Measurements from ENCODE around the gene INPP1. TPM values are rescaled to one million over a fixed set of nuclear protein-coding genes. Genes with fewer than 3 reads are reported as not detected.

Gene INPP1
- total and polyA plus RNA-seq, 2 of the 8 experiments (the other 6 are each of a cell fraction or from before 2014, with no cell fraction given), result 0.88 to 3.0 TPM

DNA sequence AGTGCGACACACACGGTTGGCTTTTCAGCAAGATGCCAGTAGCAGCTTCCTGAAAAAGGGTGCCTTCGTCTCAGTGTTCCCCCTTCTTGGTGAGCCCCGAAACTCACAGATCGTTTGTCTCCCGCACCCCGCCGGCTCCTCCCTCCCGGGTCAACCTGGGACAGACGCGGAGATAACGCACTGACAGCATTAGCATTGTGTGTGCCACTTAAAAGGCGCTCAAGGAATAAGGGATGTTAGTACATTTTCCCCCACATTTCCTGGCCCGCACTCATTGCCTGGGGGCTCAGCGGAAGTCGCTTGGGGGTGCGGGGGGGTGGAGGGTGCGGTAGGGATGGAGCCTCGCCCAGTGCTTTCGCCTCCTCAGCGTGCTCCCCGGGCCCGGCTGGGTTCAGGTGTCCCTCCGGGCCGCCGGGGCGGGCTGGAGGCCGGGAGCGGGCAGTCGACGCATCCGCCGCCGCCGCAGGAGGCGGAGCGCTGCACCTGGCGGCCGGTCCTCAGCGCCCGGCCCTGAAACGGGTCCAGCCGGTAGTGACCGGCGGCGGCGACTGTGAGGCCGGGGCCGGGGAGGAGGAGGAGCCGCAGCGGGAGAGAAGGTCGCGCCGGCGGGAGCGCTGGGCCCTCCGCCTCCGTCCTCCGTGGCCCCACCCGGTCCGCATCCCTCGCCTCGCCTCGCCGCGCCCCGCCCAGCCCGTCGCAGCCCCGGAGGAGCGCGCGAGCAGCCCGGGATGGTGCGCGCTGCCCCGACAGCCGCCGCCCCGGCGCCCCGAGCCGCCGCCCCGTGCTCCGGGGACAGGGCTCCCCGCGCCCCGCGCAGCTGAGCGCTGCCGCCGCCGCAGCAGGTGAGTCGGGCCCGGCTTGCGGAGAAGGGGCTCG lies 64.5 kb downstream of the INPP1 start, which contains the start of gene MFSD6 (continued):
- TF ChIP-seq, protein P1, sequence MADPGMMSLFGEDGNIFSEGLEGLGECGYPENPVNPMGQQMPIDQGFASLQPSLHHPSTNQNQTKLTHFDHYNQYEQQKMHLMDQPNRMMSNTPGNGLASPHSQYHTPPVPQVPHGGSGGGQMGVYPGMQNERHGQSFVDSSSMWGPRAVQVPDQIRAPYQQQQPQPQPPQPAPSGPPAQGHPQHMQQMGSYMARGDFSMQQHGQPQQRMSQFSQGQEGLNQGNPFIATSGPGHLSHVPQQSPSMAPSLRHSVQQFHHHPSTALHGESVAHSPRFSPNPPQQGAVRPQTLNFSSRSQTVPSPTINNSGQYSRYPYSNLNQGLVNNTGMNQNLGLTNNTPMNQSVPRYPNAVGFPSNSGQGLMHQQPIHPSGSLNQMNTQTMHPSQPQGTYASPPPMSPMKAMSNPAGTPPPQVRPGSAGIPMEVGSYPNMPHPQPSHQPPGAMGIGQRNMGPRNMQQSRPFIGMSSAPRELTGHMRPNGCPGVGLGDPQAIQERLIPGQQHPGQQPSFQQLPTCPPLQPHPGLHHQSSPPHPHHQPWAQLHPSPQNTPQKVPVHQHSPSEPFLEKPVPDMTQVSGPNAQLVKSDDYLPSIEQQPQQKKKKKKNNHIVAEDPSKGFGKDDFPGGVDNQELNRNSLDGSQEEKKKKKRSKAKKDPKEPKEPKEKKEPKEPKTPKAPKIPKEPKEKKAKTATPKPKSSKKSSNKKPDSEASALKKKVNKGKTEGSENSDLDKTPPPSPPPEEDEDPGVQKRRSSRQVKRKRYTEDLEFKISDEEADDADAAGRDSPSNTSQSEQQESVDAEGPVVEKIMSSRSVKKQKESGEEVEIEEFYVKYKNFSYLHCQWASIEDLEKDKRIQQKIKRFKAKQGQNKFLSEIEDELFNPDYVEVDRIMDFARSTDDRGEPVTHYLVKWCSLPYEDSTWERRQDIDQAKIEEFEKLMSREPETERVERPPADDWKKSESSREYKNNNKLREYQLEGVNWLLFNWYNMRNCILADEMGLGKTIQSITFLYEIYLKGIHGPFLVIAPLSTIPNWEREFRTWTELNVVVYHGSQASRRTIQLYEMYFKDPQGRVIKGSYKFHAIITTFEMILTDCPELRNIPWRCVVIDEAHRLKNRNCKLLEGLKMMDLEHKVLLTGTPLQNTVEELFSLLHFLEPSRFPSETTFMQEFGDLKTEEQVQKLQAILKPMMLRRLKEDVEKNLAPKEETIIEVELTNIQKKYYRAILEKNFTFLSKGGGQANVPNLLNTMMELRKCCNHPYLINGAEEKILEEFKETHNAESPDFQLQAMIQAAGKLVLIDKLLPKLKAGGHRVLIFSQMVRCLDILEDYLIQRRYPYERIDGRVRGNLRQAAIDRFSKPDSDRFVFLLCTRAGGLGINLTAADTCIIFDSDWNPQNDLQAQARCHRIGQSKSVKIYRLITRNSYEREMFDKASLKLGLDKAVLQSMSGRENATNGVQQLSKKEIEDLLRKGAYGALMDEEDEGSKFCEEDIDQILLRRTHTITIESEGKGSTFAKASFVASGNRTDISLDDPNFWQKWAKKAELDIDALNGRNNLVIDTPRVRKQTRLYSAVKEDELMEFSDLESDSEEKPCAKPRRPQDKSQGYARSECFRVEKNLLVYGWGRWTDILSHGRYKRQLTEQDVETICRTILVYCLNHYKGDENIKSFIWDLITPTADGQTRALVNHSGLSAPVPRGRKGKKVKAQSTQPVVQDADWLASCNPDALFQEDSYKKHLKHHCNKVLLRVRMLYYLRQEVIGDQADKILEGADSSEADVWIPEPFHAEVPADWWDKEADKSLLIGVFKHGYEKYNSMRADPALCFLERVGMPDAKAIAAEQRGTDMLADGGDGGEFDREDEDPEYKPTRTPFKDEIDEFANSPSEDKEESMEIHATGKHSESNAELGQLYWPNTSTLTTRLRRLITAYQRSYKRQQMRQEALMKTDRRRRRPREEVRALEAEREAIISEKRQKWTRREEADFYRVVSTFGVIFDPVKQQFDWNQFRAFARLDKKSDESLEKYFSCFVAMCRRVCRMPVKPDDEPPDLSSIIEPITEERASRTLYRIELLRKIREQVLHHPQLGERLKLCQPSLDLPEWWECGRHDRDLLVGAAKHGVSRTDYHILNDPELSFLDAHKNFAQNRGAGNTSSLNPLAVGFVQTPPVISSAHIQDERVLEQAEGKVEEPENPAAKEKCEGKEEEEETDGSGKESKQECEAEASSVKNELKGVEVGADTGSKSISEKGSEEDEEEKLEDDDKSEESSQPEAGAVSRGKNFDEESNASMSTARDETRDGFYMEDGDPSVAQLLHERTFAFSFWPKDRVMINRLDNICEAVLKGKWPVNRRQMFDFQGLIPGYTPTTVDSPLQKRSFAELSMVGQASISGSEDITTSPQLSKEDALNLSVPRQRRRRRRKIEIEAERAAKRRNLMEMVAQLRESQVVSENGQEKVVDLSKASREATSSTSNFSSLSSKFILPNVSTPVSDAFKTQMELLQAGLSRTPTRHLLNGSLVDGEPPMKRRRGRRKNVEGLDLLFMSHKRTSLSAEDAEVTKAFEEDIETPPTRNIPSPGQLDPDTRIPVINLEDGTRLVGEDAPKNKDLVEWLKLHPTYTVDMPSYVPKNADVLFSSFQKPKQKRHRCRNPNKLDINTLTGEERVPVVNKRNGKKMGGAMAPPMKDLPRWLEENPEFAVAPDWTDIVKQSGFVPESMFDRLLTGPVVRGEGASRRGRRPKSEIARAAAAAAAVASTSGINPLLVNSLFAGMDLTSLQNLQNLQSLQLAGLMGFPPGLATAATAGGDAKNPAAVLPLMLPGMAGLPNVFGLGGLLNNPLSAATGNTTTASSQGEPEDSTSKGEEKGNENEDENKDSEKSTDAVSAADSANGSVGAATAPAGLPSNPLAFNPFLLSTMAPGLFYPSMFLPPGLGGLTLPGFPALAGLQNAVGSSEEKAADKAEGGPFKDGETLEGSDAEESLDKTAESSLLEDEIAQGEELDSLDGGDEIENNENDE (IDR thresholded peaks at IDR 0.05; ENCODE audit: insufficient replicate concordance, low read length), result no peak
- no peak for TF ChIP-seq NANOG (IDR thresholded peaks at IDR 0.05; ENCODE audit: insufficient read depth, low read depth, low read length, poor library complexity, severe bottlenecking)
- TF ChIP-seq ASH2L (IDR thresholded peaks at IDR 0.05; ENCODE audit: low read length), result peak; percentile 74
- no peak for TF ChIP-seq CBX5 (IDR thresholded peaks at IDR 0.05; ENCODE audit: low read depth, low read length)
- no peak for TF ChIP-seq GTF2F1 (IDR thresholded peaks at IDR 0.05; ENCODE audit: borderline replicate concordance, low read depth, low read length)
- TF ChIP-seq JUND (IDR thresholded peaks at IDR 0.05; ENCODE audit: low read length), result no peak
- peak; percentile 28 for TF ChIP-seq RNF2 (IDR thresholded peaks at IDR 0.05; ENCODE audit: borderline replicate concordance, low read depth, low read length, missing control alignments, poor library complexity, severe bottlenecking)
- TF ChIP-seq FOSL1 (IDR thresholded peaks at IDR 0.05; ENCODE audit: insufficient read depth, low read depth, low read length), result no peak
- TF ChIP-seq GABPA (IDR thresholded peaks at IDR 0.05; ENCODE audit: borderline replicate concordance, insufficient read depth, low read length), result no peak

All from H1 (cell line).